ENCODE data around the gene FAIM2.

GRCh38 chr12:49891476-49891875, 12.2 kb downstream of the FAIM2 start:
- TF ChIP-seq CTCF (IDR thresholded peaks at IDR 0.05) (no peak), EP300 (IDR thresholded peaks at IDR 0.05) (no peak), POLR2A (IDR thresholded peaks at IDR 0.05) (no peak)
